ENCODE results near the gene C16orf46. TPM values are rescaled to one million over a fixed set of nuclear protein-coding genes. Genes with fewer than 3 reads are reported as not detected.
"Not testable (repeated sequence)": the region's sequence is repeated elsewhere in the genome, so short reads cannot be mapped to it uniquely, and the experiment has no call there.

The C16orf46 gene
- polyA plus RNA-seq (ENCODE audit: insufficient read depth in 1 of 5, insufficient read length in 5 of 5, low replicate concordance in 1 of 5): 1 to 10 TPM; 1.6 to 2.5 (median 1.9) TPM
- long read RNA-seq, donor 1: 0 reads
- long read RNA-seq, donor 2: 0 reads
- long read RNA-seq, donor 3, partial matches to known transcripts: 0 of 1 reads
- long read RNA-seq, donor 3, other reads (novel, unspliced or antisense): 0 of 1 reads
- long read RNA-seq, donor 4: 0 reads
- long read RNA-seq, donor 5, partial matches to known transcripts: 0 of 1 reads
- long read RNA-seq, donor 5, other reads (novel, unspliced or antisense): 0 of 1 reads
- long read RNA-seq, donor 6: 0 reads
- long read RNA-seq, donor 7: 0 reads
- long read RNA-seq, donor 8: 0 reads

GRCh38 chr16:81077076-81077940 is at the start of gene C16orf46:
C16orf46 (minus strand) TSS chr16:81077238; CDS start chr16:81063955, 13,283 bp downstream.
- peak; percentile 98 to 99 for DNase-seq

GRCh38 chr16:81123092-81123852 is 46.2 kb upstream of the C16orf46 start:
- no peak for DNase-seq

GRCh38 chr16:81121474-81121990 is 44.5 kb upstream of the C16orf46 start:
- DNase-seq: no peak

- no peak for DNase-seq
Measured at GRCh38 chr16:81117436-81117835, 40.4 kb upstream of the C16orf46 start.

GRCh38 chr16:81116285-81116684 is 39.2 kb upstream of the C16orf46 start:
- no peak for DNase-seq

GRCh38 chr16:81112453-81112852 is 35.4 kb upstream of the C16orf46 start:
- DNase-seq: no peak

- DNase-seq: not testable (repeated sequence)
Measured at GRCh38 chr16:81109274-81109673, 32.2 kb upstream of the C16orf46 start.

- no peak for DNase-seq
Measured at GRCh38 chr16:81107511-81107910, 30.5 kb upstream of the C16orf46 start.

- DNase-seq: no peak
Measured at GRCh38 chr16:81106826-81107503, 29.9 kb upstream of the C16orf46 start.

- DNase-seq: no peak
Measured at GRCh38 chr16:81105946-81106345, 28.9 kb upstream of the C16orf46 start.

- no peak for DNase-seq
Measured at GRCh38 chr16:81101702-81102101, 24.7 kb upstream of the C16orf46 start.

GRCh38 chr16:81099958-81100357 is 22.9 kb upstream of the C16orf46 start:
- no peak for DNase-seq

GRCh38 chr16:81097230-81097629 is 20.2 kb upstream of the C16orf46 start:
- no peak for DNase-seq

GRCh38 chr16:81096715-81097208 is 19.7 kb upstream of the C16orf46 start:
- DNase-seq: no peak

GRCh38 chr16:81095953-81096714 is 19.1 kb upstream of the C16orf46 start, which contains the start of gene GCSH:
GCSH (minus strand) TSS chr16:81096395; CDS start chr16:81096278, 117 bp downstream.
- DNase-seq: peak; percentile 98 to 99

- peak in 1 of 2 donors; percentile 60 for DNase-seq
Measured at GRCh38 chr16:81095653-81095952, 18.6 kb upstream of the C16orf46 start.

- peak; percentile 38 to 53 for DNase-seq
Measured at GRCh38 chr16:81094771-81095251, 17.8 kb upstream of the C16orf46 start.

GRCh38 chr16:81088836-81089235 is 11.8 kb upstream of the C16orf46 start:
- DNase-seq: no peak

- DNase-seq: no peak
Measured at GRCh38 chr16:81081014-81081413, 4.0 kb upstream of the C16orf46 start.

- DNase-seq: peak in 1 of 2 donors; percentile 20
Measured at GRCh38 chr16:81080233-81080632, 3.2 kb upstream of the C16orf46 start.
